Measurements from ENCODE around the gene STRADA. TPM values are rescaled to one million over a fixed set of nuclear protein-coding genes. Genes with fewer than 3 reads are reported as not detected.
"Not testable (repeated sequence)": the region's sequence is repeated elsewhere in the genome, so short reads cannot be mapped to it uniquely, and the experiment has no call there.

STRADA gene
- total RNA-seq, 1 experiment from 2014 or later: 18.5 TPM

GRCh38 chr17:63754046-63754445 is 12.4 kb upstream of the STRADA start:
- no peak for DNase-seq (ENCODE audit: low spot score)

- no peak for DNase-seq (ENCODE audit: low spot score)
These were observed 11.6 kb upstream of the STRADA start for GRCh38 chr17:63753215-63753614.

DNA sequence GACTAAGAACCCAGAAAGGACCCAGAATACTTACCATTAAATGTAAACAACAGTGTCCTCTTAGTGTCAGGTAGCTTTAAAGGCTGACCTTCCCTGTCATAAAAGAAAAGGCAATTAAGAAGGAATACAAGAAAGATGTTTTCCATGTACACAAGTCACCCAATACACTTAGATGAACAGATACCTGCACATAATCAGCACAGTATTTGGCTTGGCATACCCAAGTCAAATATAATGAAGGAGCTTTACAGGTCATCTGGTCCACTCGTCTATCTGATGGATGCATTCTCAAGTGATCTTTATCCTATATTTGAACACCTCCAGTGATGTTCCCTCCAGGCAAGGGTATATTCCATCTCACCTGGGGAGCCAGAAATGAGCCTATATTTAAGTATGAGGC is 11.1 kb upstream of the STRADA start:
- no peak for DNase-seq (ENCODE audit: low spot score)

- no peak for DNase-seq (ENCODE audit: low spot score)
These were observed 10.2 kb upstream of the STRADA start for GRCh38 chr17:63751806-63752205.

DNA sequence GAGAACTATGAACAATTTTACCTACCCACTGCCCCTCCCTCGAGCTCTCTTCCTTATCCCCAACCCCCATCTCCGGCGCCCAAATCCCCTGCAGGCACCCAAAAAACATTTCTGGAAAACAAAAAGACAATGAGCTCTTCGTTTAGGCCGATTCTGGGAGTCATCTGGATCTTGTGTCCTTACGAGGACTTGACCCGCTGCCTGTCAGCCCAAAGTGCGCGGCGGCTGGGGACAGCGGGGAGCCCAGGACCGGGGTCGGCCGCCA is 524 bp downstream of the STRADA start:
- DNase-seq (ENCODE audit: low spot score): no peak

GRCh38 chr17:63740464-63741142 is 996 bp downstream of the STRADA start:
- DNase-seq (ENCODE audit: low spot score): no peak

DNA sequence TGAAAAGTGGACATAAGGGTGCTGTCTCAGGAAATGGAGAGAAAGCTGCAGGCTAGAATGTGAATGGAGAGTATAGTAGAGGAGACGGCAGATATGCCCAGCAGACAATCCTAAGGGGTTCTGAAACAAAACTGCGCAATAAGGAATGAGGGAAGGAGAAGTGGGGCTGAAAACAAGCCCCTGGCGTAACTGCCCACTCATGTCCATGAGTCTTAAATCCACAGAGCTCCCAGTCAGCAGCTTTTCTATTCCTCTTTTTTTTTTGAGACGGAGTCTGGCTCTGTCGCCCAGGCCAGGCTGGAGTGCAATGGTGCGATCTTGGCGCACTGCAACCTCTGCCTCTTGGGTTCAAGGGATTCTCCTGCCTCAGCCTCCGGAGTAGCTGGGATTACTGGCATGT is 5.9 kb downstream of the STRADA start:
- DNase-seq (ENCODE audit: low spot score): no peak

GRCh38 chr17:63722403-63722802 is 19.2 kb downstream of the STRADA start:
- no peak for DNase-seq (ENCODE audit: low spot score)

DNA sequence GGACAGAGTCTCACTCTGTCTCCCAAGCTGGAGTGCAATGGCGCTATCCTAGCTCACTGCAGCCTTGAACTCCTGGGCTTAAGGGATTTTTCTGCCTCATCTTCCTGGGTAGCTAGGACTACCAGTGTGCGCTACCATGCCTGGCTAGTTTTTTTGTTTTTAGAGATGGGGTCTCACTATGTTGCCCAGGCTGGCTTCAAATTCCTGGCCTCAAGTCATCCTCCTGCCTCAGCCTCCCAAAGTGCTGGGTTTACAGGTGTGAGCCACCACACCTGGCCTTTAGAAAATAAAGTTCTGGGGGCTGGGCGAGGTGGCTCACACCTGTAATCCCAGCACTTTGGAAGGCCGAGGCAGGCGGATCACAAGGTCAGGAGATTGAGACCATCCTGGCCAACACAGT is 21.4 kb downstream of the STRADA start:
- DNase-seq (ENCODE audit: low spot score): not testable (repeated sequence)

DNA sequence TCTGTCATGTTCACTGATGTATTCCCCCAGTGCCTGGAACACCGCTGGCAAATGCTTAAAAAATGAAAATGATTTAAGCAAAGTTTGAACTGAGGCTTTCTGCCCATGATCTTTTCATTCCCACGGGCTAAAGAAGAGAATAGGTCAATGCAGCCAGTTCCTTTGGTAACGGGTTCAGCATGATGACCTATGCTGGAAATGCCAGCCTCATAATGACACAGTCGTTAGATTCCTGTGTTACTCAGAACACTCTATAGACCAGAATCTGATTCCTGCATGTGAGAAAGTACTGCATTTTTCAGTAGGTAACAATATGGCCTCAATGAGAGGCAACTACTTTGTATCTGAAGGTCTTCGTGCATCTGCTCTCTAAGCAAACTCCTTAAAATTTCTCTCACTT is 22.6 kb downstream of the STRADA start:
- no peak for DNase-seq (ENCODE audit: low spot score)

- DNase-seq (ENCODE audit: low spot score): no peak
These were observed 25.2 kb downstream of the STRADA start for GRCh38 chr17:63716426-63716825.

- DNase-seq (ENCODE audit: low spot score): no peak
These were observed 26.9 kb downstream of the STRADA start for GRCh38 chr17:63714550-63715277.

DNA sequence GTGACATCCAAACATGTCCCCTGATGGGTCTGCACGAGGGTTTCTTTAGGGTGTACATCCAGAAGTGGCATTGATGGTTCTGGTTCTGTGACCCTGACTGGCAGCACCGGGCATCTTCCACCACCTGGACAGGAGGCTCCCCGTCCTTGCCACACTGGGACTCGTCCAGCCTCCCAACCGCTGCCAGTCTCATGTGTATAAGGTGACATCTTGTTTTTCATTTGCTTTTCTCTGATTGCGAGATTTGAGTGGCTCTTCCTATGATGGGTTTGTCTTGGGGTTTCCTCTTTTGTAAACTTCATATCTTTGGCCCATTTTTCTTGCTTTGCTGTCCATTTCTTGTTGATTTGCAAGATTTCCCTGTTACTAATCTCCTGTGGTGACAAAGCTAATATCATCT is 32.5 kb downstream of the STRADA start:
- no peak for DNase-seq (ENCODE audit: low spot score)

GRCh38 chr17:63707151-63707550 is 34.4 kb downstream of the STRADA start:
- no peak for DNase-seq (ENCODE audit: low spot score)

GRCh38 chr17:63706336-63707082 is 35.1 kb downstream of the STRADA start:
- no peak for DNase-seq (ENCODE audit: low spot score)

GRCh38 chr17:63705657-63706056 is 35.9 kb downstream of the STRADA start:
- no peak for DNase-seq (ENCODE audit: low spot score)

DNA sequence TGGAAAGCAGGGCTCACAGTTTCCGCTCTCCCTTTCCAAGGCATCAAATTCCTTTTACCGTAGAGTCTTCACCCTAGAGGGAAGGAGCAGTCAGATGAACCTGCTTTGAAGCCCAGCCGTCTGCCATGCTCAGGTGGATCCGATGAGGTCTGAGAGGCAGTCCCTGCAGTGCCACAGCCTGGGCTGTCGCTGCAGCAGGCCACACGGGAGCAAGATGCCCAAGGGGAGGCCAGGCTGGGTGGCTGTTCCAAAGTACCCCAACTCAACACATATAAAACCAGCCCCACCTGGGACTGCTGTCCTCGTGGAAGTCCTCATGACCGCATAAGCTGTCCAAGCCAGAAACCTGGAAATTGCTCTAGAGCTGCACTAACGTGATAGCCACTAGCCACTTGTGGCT is 36.8 kb downstream of the STRADA start:
- no peak for DNase-seq (ENCODE audit: low spot score)

- DNase-seq (ENCODE audit: low spot score): no peak
These were observed 37.4 kb downstream of the STRADA start for GRCh38 chr17:63704259-63704576.

DNA sequence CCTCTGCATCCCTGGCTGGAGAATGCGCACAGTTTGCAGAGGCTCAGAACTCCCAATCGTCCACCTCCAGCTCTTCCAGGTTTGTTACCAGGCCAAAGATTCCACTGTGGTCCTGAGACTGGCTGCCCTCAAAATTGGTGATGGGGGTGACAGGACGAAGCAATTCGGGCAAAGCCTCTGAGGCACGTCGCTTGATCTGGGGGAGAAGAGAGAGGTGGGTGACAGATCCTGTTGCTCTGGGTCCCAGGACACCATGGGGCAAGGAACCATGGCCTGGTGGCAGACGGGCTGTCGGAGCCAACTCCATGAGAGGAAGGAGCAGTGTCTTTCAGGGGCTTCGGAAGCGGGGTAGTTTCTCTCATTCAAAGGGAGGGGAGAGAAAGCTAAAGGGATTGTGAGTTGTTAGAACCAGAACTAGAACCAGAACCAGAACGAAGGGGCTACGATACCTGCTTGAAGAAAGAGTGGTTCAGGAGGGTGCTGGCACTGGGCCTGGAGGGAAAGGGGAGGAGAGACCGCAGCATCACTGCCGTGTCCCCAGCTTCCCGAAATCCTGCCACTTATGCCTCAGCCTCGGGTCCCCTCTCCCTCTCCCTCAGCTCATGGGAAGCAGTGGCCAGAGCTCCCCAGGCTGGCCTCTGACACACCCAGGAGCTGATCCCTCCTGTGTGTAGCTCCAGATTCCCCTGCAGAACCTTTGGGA is 37.9 kb downstream of the STRADA start:
- no peak for DNase-seq (ENCODE audit: low spot score)

- DNase-seq (ENCODE audit: low spot score): no peak
These were observed 38.6 kb downstream of the STRADA start for GRCh38 chr17:63703029-63703428.

DNA sequence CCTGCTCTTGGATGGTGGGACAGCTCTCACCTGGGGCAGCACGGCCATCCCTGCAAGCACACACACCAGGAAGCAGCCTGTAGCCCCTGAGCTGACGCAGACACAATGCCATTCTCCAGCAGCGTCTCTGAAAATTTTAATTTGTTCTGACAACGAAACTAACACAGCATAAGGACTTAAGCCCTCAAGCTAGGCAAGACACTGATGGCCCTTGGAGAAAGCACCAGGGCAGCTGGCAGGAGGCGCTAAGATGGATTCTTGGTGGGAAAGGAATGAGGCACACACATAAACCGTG is 38.9 kb downstream of the STRADA start:
- no peak for DNase-seq (ENCODE audit: low spot score)

- no peak for DNase-seq (ENCODE audit: low spot score)
These were observed 39.5 kb downstream of the STRADA start for GRCh38 chr17:63701868-63702720.

Data from H4 (cell line).